RKO (cell line): ENCODE results near the gene AGPAT3.
A peak's percentile ranks its signal among the peaks of the same experiment; 100 is the strongest.
"Not testable (repeated sequence)": the region's sequence is repeated elsewhere in the genome, so short reads cannot be mapped to it uniquely, and the experiment has no call there.

Experiments used
- DNase-seq: peaks from one replicate; pipeline ENCODE4 v3.0.0-alpha.2; 2016; ENCODE audit warnings: low spot score

The AGPAT3 gene

GRCh38 chr21:43864962-43865539 lies at the start of gene AGPAT3:
Gene AGPAT3 (plus strand): TSS chr21:43865223. CDS start chr21:43959682, 94,459 bp downstream.
- no peak for DNase-seq

- DNase-seq, result no peak
These were observed 49.0 kb upstream of the AGPAT3 start for GRCh38 chr21:43815991-43816390.

- DNase-seq, result no peak
These were observed 48.4 kb upstream of the AGPAT3 start for GRCh38 chr21:43816611-43817071.

DNA sequence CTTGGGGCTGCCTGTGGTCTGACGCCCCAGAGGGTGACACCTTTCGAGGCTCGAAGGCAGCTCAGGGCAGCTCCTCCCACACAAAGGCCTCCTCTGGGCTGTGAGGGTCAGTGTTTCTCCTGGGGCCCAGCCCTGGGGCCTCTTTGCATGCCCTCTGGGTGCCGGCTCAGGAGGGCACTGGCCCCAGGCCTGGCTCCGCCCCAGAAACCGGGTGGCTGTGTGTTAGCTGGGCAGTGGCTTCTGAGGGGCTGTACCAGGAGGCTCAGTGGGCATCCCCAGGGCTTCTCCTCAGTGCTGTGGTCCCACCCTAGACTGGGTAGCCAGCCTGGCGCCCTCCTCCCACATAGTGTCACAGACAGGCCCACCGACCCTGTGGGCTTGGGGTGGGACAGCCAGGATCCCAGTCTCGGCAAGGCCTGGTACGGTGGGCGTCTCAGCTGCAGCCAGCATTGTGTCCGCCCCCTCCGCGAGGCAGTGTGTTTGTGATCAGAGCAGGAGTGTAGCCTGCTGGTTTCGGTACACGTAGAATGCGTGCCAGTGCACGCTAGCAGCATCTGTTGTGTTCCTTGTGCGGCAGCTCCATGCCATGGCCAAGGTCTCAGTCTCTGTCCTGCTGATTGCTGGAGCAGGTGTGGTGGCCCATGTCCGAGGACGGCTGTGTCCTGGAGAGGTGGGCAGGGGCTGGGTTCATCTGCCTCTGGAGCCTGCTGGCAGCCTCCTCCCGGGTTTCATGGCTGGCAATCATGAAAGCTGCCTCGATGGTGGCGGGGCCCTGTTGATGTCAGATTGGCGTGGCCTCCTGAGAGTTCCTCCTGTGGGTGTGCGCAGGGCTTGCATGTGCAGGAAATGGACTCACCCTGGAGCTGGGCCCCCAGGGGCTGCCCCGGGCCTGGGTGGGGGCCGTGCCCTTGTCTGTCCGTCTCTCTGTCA lies 47.6 kb upstream of the AGPAT3 start:
- no peak for DNase-seq

- DNase-seq, result no peak
These were observed 46.3 kb upstream of the AGPAT3 start for GRCh38 chr21:43818685-43819084.

DNA sequence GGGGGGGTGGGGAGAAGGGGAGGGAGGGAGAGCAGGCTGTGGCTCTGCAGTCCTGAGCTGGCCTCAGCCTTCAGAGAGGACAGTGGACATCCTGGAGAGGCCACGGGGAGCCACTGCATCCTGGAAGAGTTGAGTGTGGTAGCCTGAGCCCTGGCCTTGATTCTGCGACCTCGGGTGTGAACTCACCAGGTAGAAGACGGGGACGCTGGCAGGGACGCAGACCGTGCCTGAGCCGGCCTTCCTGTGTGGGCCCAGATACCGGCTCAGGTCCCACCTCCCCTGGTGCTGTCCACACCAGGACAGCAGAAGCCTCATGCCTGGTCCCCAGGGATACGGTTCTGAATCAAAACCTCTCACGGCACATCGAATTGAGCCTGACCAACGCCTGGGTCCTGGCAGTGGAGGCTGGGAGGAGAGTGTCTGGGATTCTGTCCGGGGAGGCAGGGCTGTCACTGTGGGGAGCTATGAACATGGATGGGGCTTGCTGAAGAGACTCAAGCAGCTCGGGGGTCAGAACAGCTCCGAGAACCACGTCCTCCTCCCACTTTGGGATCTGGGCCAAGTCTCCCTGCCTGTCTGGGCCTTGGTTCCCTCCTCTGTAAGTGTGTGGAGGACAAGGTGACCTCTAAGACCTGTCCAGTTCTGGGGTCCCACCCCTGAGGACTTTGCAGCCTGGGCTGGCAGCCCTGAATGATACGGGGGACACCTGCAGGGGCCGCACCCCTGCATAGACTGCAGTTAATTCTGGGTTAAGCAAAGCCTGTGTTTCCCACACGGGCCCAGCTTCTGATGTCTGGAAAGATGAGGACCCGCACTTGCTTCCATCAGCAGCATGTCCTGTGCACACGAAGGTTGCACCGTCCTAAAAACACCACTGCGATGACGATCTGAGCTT lies 45.3 kb upstream of the AGPAT3 start:
- no peak for DNase-seq

DNA sequence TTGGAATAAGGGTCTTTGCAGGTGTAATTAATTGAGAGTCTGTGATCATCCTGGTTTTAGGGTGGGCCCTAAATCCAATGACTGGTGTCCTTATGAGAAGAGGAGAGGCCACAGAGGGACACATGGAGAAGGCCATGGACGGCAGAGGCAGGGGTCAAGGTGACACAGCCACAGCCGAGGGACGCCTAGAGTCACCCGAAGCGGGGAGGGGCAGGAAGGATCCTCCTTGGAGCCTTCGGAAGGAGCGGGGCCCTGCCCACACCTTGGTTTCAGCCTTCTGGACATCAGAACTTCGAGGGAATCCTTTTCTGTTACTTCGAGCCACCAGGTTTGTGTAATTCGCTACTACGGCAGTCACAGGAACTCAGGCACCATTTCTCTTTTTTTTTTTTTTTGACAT lies 44.6 kb upstream of the AGPAT3 start:
- DNase-seq, result no peak

DNA sequence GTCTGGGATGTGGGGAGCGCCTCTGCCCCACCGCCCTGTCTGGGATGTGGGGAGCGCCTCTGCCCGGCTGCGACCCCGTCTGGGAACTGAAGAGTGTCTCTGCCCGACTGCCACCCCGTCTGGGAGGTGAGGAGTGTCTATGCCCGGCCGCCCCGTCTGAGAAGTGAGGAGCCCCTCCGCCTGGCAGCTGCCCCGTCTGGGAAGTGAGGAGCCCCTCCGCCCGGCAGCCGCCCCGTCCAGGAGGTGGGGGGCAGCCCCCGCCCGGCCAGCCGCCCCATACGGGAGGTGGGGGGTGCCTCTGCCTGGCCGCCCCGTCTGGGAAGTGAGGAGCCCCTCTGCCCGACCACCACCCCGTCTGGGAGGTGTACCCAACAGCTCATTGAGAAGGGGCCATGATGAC lies 42.9 kb upstream of the AGPAT3 start:
- DNase-seq, result not testable (repeated sequence)

DNA sequence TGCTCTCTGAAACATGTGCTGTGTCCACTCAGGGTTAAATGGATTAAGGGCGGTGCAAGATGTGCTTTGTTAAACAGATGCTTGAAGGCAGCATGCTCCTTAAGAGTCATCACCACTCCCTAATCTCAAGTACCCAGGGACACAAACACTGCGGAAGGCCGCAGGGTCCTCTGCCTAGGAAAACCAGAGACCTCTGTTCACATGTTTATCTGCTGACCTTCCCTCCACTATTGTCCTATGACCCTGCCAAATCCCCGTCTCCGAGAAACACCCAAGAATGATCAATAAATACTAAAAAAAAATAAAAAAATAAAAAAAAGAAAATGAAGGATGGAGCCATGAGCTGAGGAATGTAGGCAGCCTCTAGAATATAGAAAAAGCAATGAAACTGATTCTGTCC lies 42.3 kb upstream of the AGPAT3 start:
- DNase-seq, result not testable (repeated sequence)

DNA sequence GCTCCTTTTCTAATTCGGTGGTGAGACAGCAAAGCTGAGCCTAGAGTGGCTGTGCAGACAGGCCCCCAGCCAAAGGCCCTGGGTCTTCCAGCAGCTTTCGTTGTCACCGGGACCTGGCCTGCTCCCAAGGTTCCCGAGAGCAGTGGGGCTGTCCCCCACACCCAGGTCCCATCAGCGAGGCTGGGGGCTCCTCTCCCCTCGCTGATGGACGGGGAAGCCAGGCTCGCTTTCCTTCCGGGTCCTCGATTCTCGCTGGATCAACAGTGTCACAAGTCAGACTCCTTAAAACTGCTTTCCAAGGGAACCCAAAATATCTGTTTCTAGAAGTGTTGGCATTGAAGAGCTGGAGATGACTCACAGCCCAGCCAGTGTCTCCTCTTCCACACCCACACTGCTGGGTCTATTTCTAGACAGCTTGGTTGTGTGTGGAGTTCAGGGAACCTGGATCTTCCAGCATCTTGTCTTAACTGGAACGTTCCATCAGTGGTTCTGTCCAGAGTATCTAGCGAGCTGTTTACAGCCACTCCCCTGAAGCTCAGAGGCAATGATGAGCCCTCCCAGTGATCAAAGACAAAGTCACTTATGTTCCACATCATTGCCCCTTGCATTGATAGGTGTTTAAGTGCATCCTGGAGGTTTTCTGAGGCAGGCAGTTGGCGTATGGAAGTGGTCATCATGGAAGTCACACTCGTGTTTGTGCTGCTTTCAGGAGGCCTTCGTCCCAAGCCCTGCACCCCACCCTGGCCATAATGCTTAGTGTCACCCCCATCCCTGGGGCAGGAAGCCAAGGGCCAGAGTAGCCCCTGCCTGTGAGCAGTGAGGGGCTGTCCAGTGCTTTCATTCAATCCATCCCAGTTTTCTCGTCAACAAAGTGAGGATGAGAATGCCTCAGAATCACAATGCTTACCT lies 40.4 kb upstream of the AGPAT3 start:
- DNase-seq, result peak; percentile 30

- no peak for DNase-seq
These were observed 39.6 kb upstream of the AGPAT3 start for GRCh38 chr21:43825242-43825935.

DNA sequence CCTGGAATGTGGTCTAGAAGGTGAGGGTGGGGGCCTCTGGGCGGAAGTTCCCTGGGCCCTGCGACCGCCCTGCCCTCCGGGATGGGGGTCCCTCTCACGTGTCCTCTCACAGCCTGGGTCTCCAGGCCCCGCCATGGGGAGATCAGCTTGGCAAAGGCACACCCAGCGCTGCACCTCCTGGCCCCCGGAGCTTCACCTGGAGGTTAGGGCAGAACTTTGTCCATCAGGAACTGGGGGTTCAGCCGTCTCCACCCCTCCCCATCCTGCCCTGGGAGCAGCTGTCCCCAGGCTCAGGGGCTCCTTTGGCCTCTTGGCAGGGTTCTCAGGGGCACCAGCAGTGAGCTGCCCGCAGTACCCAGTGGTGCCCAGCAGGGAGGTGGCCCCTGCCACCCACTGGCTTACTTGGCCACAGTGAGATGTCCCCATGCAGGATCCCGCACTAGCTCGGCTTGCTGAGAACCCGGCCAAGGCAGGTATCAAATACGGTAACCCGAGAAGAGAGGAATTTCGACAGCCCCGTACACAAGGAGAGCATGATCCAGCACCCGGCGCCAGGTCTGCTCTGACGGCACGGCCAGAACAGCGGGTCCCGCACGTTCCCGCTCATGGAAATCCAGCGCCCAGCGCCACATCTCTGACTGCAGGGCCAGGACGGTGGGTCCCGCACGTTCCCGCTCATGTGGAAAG lies 38.9 kb upstream of the AGPAT3 start:
- no peak for DNase-seq

- no peak for DNase-seq
These were observed 38.4 kb upstream of the AGPAT3 start for GRCh38 chr21:43826623-43826974.

- DNase-seq, result peak; percentile 89
These were observed 37.9 kb upstream of the AGPAT3 start for GRCh38 chr21:43827015-43827611.

DNA sequence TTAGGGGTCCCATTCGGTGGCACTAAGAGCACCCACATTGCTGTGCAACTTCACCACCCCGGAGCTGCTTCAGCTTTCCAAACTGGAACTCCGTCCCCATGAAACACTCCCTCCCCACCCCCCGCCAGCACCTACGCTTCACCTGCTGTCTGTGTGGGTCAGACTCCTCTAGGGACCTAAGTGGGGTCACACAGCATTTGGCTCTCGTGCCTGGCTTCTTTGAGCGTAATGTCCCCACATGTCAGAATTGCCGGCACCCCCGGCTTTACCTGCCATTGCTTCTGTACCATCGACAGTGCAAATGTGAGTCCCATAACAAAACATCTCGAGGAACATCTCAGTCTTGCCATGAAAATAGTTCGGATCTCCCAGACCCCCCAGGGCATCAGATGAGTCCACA lies 35.9 kb upstream of the AGPAT3 start:
- no peak for DNase-seq

DNA sequence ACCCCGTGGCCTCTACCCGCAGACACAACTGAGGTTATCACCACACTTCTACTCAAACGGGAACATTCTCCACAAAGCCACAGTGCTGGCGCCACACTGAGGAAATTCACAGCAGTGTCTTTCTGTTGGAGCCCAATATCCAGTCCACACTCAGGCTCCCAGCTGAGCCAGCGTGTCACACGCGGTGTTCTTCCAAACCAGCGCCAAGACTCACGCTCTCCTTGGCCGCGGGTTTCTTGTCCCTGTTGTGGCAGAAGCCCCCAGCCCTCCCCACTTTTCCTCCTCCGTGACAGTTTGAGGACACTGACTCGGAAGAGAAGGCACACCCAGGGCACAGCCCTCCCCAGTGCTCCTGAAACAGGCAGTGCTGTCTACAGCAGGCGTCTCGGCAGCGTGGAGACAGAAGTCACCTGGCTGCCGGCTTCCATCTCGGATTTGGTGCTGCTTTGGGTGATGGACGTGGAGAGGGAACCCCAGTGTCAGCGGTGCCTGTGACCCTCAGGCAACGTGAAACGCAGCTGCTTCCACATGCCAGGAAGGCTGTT lies 35.4 kb upstream of the AGPAT3 start:
- DNase-seq, result no peak

- no peak for DNase-seq
These were observed 32.9 kb upstream of the AGPAT3 start for GRCh38 chr21:43832158-43832550.

DNA sequence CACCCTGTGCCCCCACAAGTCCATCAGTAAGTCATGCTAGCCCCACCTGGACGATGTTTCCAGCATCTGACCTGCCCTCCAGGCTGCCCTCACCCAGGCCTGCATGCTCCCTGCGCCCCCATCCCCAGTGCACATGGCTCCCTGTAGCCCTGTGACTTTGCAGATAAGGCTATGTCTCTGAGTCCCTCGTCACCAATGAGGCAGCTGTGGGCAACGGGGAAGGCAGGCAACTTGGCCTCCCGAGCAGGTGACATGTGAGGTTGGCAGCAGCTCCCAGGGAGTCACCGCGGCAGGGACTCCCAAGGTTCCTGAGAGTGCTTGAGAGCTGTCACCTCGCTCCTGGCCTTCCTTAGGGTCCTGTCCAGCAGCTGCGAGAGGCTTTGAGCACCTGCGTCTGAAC lies 32.4 kb upstream of the AGPAT3 start:
- DNase-seq, result no peak

DNA sequence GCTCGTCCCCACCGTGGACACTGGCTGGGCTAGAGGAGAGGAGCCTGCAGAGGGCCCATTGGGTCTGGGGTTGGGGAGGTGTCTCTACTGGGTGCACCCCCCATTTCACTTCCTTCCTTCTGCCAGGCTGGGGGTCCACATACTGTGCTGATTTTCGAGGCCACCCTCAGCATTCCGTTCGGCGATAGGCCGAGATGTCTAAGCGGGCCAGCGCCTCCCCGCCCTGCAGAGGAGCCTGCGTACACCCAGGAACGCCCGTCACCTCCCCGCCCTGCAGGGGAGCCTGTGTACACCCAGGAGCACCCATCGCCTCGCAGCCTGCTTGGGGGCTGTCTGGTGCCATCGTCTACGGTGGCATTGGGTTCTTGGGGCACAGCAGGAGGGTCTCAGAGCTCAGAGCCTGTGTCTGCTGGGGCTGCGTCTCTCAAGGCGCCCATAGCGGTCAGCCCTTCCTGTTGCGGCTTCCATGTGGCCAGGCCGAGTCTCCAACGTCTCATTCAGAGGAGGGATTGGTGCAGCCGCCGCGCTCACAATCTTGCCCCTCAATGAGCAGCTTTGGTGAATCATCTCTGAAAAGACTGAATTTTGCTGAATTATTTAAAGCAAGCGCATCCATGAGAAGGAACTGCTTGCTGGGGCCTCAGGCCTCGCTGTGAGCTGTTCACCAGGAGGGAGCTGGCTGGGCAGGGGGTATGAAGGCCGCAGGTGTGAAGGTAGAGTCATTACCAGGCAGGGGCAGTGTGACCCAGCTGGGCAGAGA lies 30.7 kb upstream of the AGPAT3 start:
- no peak for DNase-seq
